Prostate gland (tissue), 2 donors: ENCODE measurements around the gene CTNNBL1. TPM values are rescaled to one million over a fixed set of nuclear protein-coding genes. Genes with fewer than 3 reads are reported as not detected.

Experiments used
- DNase-seq: peaks from one replicate; pipeline ENCODE4 v3.0.0-alpha.2; 2019; ENCODE audit warnings: low spot score
- H3K27ac ChIP-seq, 2 donors: fragments of 200-600 bp; sonication (generic); 2 replicates each; pipeline ENCODE4 v1.5.1; 2017 to 2019
- H3K27me3 ChIP-seq: fragments of 200-600 bp; sonication (generic); replicated peaks from 2 replicates; pipeline ENCODE4 v1.5.1; 2019; ENCODE audit not compliant: insufficient read depth
- H3K36me3 ChIP-seq, 2 donors: fragments of 200-600 bp; sonication (generic); 1 replicate in 1 of 2; 2 replicates in 1 of 2; pipeline versions ENCODE4 v1.5.1 to v1.8.1; 2017 to 2019
- H3K4me1 ChIP-seq: fragments of 200-600 bp; sonication (generic); replicated peaks from 2 replicates; pipeline ENCODE4 v1.5.1; 2019
- H3K4me3 ChIP-seq, 2 donors: fragments of 200-600 bp; sonication (generic); 2 replicates each; pipeline ENCODE4 v1.5.1; 2017 to 2019
- H3K9me3 ChIP-seq: fragments of 200-600 bp; sonication (generic); 2 replicates; pipeline ENCODE4 v1.5.1; 2017
- POLR2A ChIP-seq: fragments of 450-650 bp; IDR thresholded peaks from one replicate; pipeline ENCODE4 v1.6.1; 2016; ENCODE audit warnings: antibody characterized with exemption, mild to moderate bottlenecking
- POLR2AphosphoS5 ChIP-seq: sonication (generic); formaldehyde crosslinking; IDR thresholded peaks from one replicate; pipeline ENCODE4 v1.6.1; 2017; ENCODE audit warnings: antibody characterized with exemption
- WGBS: methylation state at CpG from one replicate; pipeline ENCODE4 v1.1.5; 2018; 5-methylcytosine and 5-hydroxymethylcytosine counted together
- intact Hi-C: fragments of 100-400 bp; cut with DNase I; formaldehyde crosslinking; loops from one replicate; pipeline ENCODE4 v1.14.2; 2022
- total RNA-seq, 2 donors: library from RNA; depleted of rRNA; stranded (reverse); fragments of >200 nt; gene quantifications; one replicate each; pipeline ENCODE4 v1.1.0, GENCODE V29; 2016
- TF ChIP-seq, protein P1 (sequence below), 4 experiments: fragments of 200-600 bp in 2 of 4; fragments of 450-650 bp in 2 of 4; sonication (generic) in 2 of 4; IDR thresholded peaks; 1 replicate in 3 of 4; 2 replicates in 1 of 4; pipeline ENCODE4 v1.5.1; 2016 to 2019; ENCODE audit warnings: antibody characterized with exemption in 4 of 4, mild to moderate bottlenecking in 2 of 4, moderate library complexity in 2 of 4

CTNNBL1 gene
- total RNA-seq, 2 donors from 2014 or later, result 29.9 to 61.0 TPM

DNA sequence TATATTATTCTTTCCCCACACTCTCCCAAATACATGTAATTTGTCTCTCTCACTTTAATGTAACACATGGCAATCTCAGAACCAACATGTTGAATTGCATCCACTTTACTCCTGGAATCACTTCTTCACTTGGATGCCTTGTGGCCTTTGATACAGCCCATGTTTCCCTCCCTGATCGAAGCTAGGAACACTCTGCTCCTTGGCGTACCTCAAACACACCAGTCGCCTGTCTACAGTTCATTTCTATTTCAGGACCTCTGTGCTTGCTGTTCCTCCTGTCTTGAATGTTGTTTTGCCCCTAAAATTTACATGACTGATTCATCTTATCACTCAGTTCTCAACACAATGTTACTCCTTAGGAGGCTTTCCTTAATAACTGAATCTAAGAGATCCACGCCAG, 106.8 kb downstream of the CTNNBL1 start:
- no peaks in the 10 kb centered on the region for H3K27me3 ChIP-seq
- H3K4me1 ChIP-seq, result no peaks in the 10 kb centered on the region
- no peak overlapping the region for H3K4me3 ChIP-seq
- H3K36me3 ChIP-seq, result no peaks in the 10 kb centered on the region
- WGBS, result 92% methylated on average over 4 of the region's 4 CpGs
- no peaks in the 10 kb centered on the region for H3K9me3 ChIP-seq
- DNase-seq, result no peak
- intact Hi-C loops, result no loop called here
- TF ChIP-seq, protein P1, sequence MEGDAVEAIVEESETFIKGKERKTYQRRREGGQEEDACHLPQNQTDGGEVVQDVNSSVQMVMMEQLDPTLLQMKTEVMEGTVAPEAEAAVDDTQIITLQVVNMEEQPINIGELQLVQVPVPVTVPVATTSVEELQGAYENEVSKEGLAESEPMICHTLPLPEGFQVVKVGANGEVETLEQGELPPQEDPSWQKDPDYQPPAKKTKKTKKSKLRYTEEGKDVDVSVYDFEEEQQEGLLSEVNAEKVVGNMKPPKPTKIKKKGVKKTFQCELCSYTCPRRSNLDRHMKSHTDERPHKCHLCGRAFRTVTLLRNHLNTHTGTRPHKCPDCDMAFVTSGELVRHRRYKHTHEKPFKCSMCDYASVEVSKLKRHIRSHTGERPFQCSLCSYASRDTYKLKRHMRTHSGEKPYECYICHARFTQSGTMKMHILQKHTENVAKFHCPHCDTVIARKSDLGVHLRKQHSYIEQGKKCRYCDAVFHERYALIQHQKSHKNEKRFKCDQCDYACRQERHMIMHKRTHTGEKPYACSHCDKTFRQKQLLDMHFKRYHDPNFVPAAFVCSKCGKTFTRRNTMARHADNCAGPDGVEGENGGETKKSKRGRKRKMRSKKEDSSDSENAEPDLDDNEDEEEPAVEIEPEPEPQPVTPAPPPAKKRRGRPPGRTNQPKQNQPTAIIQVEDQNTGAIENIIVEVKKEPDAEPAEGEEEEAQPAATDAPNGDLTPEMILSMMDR (IDR thresholded peaks at IDR 0.05), result no peak
- TF ChIP-seq POLR2AphosphoS5 (no peak), POLR2A (no peak)
- H3K27ac ChIP-seq, result no peak overlapping the region

DNA sequence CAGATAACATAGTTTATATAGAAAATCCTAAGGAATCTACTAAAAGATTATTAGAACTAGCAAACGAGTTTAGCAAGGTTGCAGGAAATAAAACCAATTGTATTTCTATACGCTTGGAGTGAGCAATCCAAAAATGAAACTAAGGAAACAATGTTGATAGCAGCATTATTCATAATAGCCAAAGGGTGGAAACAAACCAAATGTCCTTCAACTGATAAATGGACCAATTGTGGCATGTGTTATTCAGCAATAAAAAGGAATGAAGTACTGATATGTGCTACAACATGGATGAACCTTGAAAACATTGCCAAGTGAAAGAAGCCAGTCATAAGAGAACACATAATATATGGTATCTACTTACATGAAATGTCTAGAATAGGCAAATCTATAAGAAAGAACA, 108.1 kb downstream of the CTNNBL1 start:
- Histone ChIP-seq H3K4me1 (no peaks in the 10 kb centered on the region), H3K4me3 (no peak overlapping the region), H3K36me3 (no peaks in the 10 kb centered on the region), H3K9me3 (no peaks in the 10 kb centered on the region), H3K27me3 (no peaks in the 10 kb centered on the region), H3K27ac (no peak overlapping the region)
- TF ChIP-seq, protein P1 (IDR thresholded peaks at IDR 0.05), result no peak
- TF ChIP-seq POLR2AphosphoS5 (no peak), POLR2A (no peak)
- intact Hi-C loops, result no loop called here
- no peak for DNase-seq
- WGBS, result 56% methylated on average over 2 of the region's 2 CpGs

DNA sequence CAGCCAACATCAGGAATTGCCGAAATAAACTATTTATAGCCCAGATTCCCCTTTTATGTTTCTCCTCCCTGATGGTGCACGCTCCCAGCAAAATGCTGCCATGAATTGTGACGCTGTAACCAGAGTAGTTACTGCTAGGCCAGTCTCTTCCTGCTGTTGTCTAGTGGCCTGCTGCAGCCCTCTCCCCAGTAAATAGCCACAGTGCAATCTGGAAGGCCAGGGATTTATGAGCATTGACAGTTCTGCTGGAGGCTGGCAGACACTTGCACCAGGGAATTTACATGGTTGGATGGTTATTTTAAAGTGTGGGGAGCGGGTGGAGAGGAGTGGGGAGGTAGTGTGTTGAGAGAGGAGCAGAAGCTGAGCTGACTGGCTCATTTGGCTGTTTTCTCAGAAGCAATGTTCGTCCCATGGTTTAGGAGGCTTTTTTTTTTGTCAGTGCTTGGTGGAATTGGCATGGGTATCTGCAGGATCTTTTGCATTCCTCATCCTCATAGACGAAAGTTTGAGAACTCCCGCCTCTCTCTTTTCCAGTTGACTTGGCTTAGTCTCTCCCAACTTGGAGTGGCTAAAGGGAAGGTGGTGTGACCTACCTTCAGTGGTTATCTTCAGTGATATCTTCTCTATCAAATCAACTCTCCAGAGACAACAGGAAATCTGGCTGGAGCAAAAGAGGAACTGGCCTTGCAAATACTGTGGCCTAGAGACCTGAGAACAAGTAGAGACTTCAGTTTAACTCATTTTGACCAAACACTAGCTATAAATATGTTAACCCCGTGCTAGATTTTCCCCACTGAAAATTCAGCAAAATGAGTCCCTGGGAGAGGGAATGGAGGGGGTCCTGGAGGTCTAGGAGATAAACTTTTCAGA, 109.8 kb downstream of the CTNNBL1 start:
- no peak overlapping the region for H3K27ac ChIP-seq
- no peak for DNase-seq
- no peaks in the 10 kb centered on the region for H3K4me1 ChIP-seq
- H3K27me3 ChIP-seq, result no peaks in the 10 kb centered on the region
- no peaks in the 10 kb centered on the region for H3K9me3 ChIP-seq
- H3K4me3 ChIP-seq, result no peak overlapping the region
- no peaks in the 10 kb centered on the region for H3K36me3 ChIP-seq
- WGBS, result 75% methylated on average over 8 of the region's 8 CpGs
- TF ChIP-seq POLR2AphosphoS5, result no peak
- TF ChIP-seq POLR2A, result no peak
- TF ChIP-seq, protein P1 (IDR thresholded peaks at IDR 0.05), result no peak
- intact Hi-C loops, result no loop called here

DNA sequence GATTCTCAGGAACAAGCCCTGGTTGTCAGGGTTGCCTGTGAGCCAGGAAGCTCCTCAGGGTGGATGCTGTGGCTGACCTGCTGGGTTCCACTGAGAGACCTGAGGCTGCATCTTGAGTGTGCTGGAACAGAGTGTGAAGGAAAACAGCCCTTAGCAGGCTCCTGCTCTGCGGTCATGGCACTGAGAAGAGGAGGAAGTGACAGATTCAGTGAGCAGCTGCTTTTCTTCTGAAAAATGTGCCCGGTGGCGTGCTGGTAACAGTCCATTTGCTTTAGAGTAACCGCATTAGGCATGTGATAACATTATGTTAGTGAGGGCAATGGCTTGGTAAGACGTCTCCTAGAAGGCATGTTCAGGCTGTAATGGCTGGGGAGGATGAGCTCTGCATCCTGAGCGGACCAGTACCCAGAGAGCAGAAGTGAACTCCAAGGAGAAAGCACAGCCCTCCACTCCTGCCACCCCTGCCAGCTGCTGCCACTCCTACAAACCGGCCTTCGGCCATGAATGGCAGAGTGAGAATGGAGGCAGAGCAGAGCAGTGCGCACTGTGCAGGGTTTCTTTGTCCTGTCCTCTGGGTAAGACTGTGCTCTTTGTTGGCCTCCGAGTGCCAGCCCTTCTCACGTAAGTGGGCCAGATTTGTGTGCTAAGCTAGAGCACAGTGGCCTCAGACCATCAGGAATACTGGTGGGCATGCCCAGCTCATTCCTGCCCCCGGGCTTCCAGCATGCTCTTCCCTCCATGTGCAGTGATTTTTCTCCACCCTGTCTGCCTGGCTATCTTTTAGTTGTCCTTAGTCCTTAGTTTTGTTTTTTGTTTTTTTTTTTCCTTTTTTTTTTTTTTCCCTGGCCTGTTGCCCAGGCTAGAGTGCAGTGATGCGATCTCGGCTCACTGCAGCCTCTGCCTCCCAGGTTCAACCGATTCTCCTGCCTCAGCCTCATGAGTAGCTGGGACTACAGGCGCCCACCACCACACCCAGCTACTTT, 111.0 kb downstream of the CTNNBL1 start:
- H3K4me3 ChIP-seq, result no peak overlapping the region
- WGBS, result 84% methylated on average over 16 of the region's 16 CpGs
- no peak overlapping the region for H3K27ac ChIP-seq
- H3K27me3 ChIP-seq, result no peaks in the 10 kb centered on the region
- H3K36me3 ChIP-seq, result no peaks in the 10 kb centered on the region
- TF ChIP-seq POLR2AphosphoS5, result no peak
- no peak for TF ChIP-seq POLR2A
- TF ChIP-seq, protein P1 (IDR thresholded peaks at IDR 0.05), result no peak
- DNase-seq, result no peak
- intact Hi-C loops, result no loop called here
- H3K4me1 ChIP-seq, result no peaks in the 10 kb centered on the region
- H3K9me3 ChIP-seq, result no peaks in the 10 kb centered on the region
